ENCODE data around the gene HOXA2. TPM values are rescaled to one million over a fixed set of nuclear protein-coding genes. Genes with fewer than 3 reads are reported as not detected.

Gene HOXA2
- total RNA-seq, 2 donors from 2014 or later, result 1.4 TPM; not detected in 1

DNA sequence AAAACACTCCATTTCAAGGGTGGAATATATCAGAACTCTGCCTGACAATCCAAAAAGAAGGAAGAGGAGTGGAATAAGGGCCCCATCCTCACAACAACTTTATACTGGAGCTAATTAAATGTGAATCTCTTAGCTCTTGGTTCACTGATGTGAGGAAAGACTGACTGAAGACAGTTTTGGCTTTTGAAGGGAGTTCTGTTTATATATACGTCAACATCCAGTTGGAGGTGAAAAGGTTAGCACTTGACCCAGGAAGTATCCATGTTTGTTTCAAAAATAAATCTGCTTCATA is 9.7 kb downstream of the HOXA2 start:
- Histone ChIP-seq H3K4me1 (replicated peaks) (peaks cover 1% of the 10 kb centered on the region), H3K27me3 (replicated peaks; ENCODE audit: insufficient read depth) (no peaks in the 10 kb centered on the region), H3K36me3 (no peaks in the 10 kb centered on the region), H3K27ac (no peak overlapping the region), H3K4me3 (no peak overlapping the region), H3K9me3 (no peaks in the 10 kb centered on the region)
- no peak for DNase-seq (ENCODE audit: low spot score)
- WGBS, result 79% methylated on average over 1 of the region's 1 CpG
- TF ChIP-seq, protein P1, sequence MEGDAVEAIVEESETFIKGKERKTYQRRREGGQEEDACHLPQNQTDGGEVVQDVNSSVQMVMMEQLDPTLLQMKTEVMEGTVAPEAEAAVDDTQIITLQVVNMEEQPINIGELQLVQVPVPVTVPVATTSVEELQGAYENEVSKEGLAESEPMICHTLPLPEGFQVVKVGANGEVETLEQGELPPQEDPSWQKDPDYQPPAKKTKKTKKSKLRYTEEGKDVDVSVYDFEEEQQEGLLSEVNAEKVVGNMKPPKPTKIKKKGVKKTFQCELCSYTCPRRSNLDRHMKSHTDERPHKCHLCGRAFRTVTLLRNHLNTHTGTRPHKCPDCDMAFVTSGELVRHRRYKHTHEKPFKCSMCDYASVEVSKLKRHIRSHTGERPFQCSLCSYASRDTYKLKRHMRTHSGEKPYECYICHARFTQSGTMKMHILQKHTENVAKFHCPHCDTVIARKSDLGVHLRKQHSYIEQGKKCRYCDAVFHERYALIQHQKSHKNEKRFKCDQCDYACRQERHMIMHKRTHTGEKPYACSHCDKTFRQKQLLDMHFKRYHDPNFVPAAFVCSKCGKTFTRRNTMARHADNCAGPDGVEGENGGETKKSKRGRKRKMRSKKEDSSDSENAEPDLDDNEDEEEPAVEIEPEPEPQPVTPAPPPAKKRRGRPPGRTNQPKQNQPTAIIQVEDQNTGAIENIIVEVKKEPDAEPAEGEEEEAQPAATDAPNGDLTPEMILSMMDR (IDR thresholded peaks at IDR 0.05), result no peak
- intact Hi-C loops (cut with DNase I), result loop anchor here (10.0 kb wide), 1 partner anchor 228 kb away; the partner anchor contains the start of gene SKAP2

DNA sequence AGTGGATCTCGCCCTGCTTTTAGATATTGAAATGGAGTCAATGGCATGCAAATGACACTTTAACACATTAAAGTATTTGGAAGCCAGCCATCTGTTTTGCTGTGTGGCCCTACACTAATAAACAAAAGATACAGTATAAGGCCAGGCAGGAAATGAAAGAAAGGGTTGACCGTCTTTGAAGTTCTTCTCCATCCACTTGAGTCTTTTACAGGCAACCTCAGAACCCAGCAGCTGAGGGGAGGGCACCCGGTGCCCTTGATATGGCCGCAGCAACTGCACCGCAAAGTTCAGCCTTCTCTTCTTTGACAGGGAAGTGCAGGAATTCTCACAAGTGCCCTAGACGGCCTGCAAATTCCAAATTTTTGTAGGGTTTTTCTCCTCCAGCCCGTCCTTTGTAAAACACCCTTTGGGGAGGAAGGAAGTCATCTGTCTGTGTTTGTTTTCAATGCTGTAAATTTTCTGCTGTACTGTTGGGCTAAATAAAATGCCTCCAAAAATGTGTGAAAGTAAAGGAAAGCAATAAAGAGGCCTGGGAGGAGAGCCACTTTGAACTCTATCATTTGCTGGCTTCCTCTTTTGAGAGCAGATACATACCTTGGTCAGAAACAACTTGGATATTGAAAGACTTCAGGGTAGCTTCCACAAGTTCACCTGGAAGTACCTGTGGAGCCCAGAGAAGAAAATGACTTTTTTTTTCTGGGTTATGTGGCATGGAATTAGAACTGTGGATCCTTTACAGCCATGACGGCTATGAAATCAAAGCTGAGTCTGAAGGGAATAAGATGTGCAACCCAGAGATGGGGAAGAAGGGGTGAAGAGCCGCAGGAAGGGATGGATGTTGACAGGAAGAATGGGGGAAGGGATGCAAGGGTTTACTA is 10.3 kb downstream of the HOXA2 start:
- Histone ChIP-seq H3K4me1 (replicated peaks) (no peaks in the 10 kb centered on the region), H3K9me3 (no peaks in the 10 kb centered on the region), H3K27me3 (replicated peaks; ENCODE audit: insufficient read depth) (no peaks in the 10 kb centered on the region), H3K27ac (no peak overlapping the region), H3K36me3 (no peaks in the 10 kb centered on the region), H3K4me3 (no peak overlapping the region)
- TF ChIP-seq, protein P1 (IDR thresholded peaks at IDR 0.05), result no peak
- TF ChIP-seq POLR2A (IDR thresholded peaks at IDR 0.05) (no peak), POLR2AphosphoS5 (IDR thresholded peaks at IDR 0.05) (no peak)
- WGBS, result 67% methylated on average over 9 of the region's 9 CpGs
- intact Hi-C loops (cut with DNase I), result loop anchor here (10.0 kb wide), 1 partner anchor 227 kb away; the partner anchor contains the start of gene SKAP2
- no peak for DNase-seq (ENCODE audit: low spot score)

DNA sequence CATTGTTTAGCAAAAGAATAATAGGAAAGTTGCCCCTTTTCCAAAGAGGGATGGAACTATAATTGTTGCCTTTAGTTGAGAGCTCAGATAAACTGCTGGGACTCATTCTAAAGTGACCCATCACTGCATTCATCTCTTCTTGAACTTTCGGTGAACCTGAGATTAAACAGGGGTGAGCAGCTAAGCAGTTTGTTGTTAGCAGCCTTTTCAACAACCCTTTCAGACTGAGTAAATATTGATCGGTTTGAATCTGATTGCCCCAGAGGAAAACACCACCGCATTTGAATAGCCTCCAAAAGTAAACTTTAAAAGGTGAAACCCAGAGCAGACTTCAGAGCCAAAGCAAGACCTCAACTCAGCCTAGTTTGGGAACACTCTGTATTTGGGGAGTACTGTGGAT is 11.4 kb downstream of the HOXA2 start:
- no peak for TF ChIP-seq POLR2A (IDR thresholded peaks at IDR 0.05)
- intact Hi-C loops (cut with DNase I), result loop anchor here (10.0 kb wide), 1 partner anchor 226 kb away; the partner anchor contains the start of gene SKAP2
- no peak for DNase-seq (ENCODE audit: low spot score)
- WGBS, result 29% methylated on average over 3 of the region's 3 CpGs
- no peaks in the 10 kb centered on the region for H3K4me1 ChIP-seq (replicated peaks)
- H3K27me3 ChIP-seq (replicated peaks; ENCODE audit: insufficient read depth), result no peaks in the 10 kb centered on the region
- no peaks in the 10 kb centered on the region for H3K36me3 ChIP-seq
- H3K9me3 ChIP-seq, result no peaks in the 10 kb centered on the region
- H3K4me3 ChIP-seq, result no peak overlapping the region
- H3K27ac ChIP-seq, result no peak overlapping the region

- H3K9me3 ChIP-seq, result no peaks in the 10 kb centered on the region
- H3K27me3 ChIP-seq (replicated peaks; ENCODE audit: insufficient read depth), result no peaks in the 10 kb centered on the region
- no peak for DNase-seq (ENCODE audit: low spot score)
- no peak overlapping the region for H3K27ac ChIP-seq
- no peaks in the 10 kb centered on the region for H3K36me3 ChIP-seq
- intact Hi-C loops (cut with DNase I), result no loop called here
- TF ChIP-seq POLR2AphosphoS5 (IDR thresholded peaks at IDR 0.05), result no peak
- TF ChIP-seq, protein P1 (IDR thresholded peaks at IDR 0.05), result no peak
- TF ChIP-seq POLR2A (IDR thresholded peaks at IDR 0.05), result no peak
- H3K4me3 ChIP-seq, result no peak overlapping the region
- H3K4me1 ChIP-seq (replicated peaks), result no peaks in the 10 kb centered on the region
- WGBS, result 39% methylated on average over 68 of the region's 68 CpGs
Measured at GRCh38 chr7:27088002-27088922, 14.2 kb downstream of the HOXA2 start.

DNA sequence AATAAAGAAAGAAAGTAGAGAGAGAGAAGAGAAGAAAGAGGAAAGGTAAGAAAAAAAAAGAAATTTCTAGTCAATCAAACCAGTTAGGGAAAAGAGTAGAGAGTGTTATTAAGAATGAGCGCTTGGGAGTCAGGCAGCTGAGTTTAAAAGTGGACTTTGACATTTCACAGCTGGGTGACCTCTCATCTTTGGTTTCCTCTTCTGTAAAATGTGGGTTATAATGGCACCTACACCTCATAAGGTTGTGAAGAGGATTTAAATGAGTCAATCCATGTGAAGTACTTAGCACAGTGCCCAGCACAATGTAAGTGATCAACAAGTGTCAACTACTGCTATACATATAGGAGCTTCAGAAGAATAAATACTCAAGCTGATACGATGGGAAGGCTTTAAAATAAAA is 18.8 kb downstream of the HOXA2 start:
- no peaks in the 10 kb centered on the region for H3K27me3 ChIP-seq (replicated peaks; ENCODE audit: insufficient read depth)
- TF ChIP-seq, protein P1 (IDR thresholded peaks at IDR 0.05), result no peak
- TF ChIP-seq POLR2AphosphoS5 (IDR thresholded peaks at IDR 0.05) (no peak), POLR2A (IDR thresholded peaks at IDR 0.05) (no peak)
- H3K4me1 ChIP-seq (replicated peaks), result no peaks in the 10 kb centered on the region
- WGBS, result 86% methylated on average over 2 of the region's 2 CpGs
- no peaks in the 10 kb centered on the region for H3K9me3 ChIP-seq
- intact Hi-C loops (cut with DNase I), result no loop called here
- H3K27ac ChIP-seq, result no peak overlapping the region
- no peaks in the 10 kb centered on the region for H3K36me3 ChIP-seq
- no peak for DNase-seq (ENCODE audit: low spot score)
- no peak overlapping the region for H3K4me3 ChIP-seq

Data from prostate gland (tissue), 2 donors.